Ramos (cell line): Measurements from ENCODE around the gene POLE4.

Source experiments
- in situ Hi-C: fragments of 300-500 bp; cut with MboI; formaldehyde crosslinking; loops from one replicate; pipeline ENCODE4 v1.14.3; 2022; ENCODE audit warnings: low sequenced_read_pairs; ENCODE audit not compliant: unreplicated experiment

Gene POLE4

GRCh38 chr2:74938264-74938663 is 20.2 kb upstream of the POLE4 start:
- in situ Hi-C loops, result no loop called here

GRCh38 chr2:74939919-74940812 is 18.3 kb upstream of the POLE4 start:
- in situ Hi-C loops, result no loop called here

GRCh38 chr2:74941284-74941683 is 17.2 kb upstream of the POLE4 start:
- in situ Hi-C loops, result no loop called here

GRCh38 chr2:74942263-74942662 is 16.2 kb upstream of the POLE4 start:
- in situ Hi-C loops, result no loop called here

GRCh38 chr2:74944987-74945787 is 13.3 kb upstream of the POLE4 start:
- in situ Hi-C loops, result no loop called here

- in situ Hi-C loops, result no loop called here
These were observed 12.6 kb upstream of the POLE4 start for GRCh38 chr2:74945788-74946331.

- in situ Hi-C loops, result no loop called here
These were observed 10.7 kb upstream of the POLE4 start for GRCh38 chr2:74947703-74948102.

GRCh38 chr2:74948779-74949178 is 9.7 kb upstream of the POLE4 start:
- in situ Hi-C loops, result no loop called here

GRCh38 chr2:74951211-74951754 is 7.2 kb upstream of the POLE4 start:
- in situ Hi-C loops, result no loop called here

GRCh38 chr2:74952575-74952974 is 5.9 kb upstream of the POLE4 start:
- in situ Hi-C loops, result no loop called here

GRCh38 chr2:74953796-74954499 is 4.5 kb upstream of the POLE4 start:
- in situ Hi-C loops, result no loop called here

- in situ Hi-C loops, result no loop called here
These were observed 4.0 kb upstream of the POLE4 start for GRCh38 chr2:74954500-74954874.

- in situ Hi-C loops, result no loop called here
These were observed 563 bp upstream of the POLE4 start for GRCh38 chr2:74957886-74958273.

- in situ Hi-C loops, result no loop called here
These were observed 786 bp downstream of the POLE4 start for GRCh38 chr2:74959106-74959751.

- in situ Hi-C loops, result no loop called here
These were observed 8.4 kb downstream of the POLE4 start for GRCh38 chr2:74966887-74967286.

- in situ Hi-C loops, result no loop called here
These were observed 16.6 kb downstream of the POLE4 start for GRCh38 chr2:74975016-74975415.

- in situ Hi-C loops, result no loop called here
These were observed 21.4 kb downstream of the POLE4 start for GRCh38 chr2:74979844-74980243.

GRCh38 chr2:74982577-74982976 is 24.1 kb downstream of the POLE4 start:
- in situ Hi-C loops, result no loop called here

GRCh38 chr2:74983631-74984392 is 25.4 kb downstream of the POLE4 start:
- in situ Hi-C loops, result no loop called here
